ENCODE data around the gene OR7A5.

DNA sequence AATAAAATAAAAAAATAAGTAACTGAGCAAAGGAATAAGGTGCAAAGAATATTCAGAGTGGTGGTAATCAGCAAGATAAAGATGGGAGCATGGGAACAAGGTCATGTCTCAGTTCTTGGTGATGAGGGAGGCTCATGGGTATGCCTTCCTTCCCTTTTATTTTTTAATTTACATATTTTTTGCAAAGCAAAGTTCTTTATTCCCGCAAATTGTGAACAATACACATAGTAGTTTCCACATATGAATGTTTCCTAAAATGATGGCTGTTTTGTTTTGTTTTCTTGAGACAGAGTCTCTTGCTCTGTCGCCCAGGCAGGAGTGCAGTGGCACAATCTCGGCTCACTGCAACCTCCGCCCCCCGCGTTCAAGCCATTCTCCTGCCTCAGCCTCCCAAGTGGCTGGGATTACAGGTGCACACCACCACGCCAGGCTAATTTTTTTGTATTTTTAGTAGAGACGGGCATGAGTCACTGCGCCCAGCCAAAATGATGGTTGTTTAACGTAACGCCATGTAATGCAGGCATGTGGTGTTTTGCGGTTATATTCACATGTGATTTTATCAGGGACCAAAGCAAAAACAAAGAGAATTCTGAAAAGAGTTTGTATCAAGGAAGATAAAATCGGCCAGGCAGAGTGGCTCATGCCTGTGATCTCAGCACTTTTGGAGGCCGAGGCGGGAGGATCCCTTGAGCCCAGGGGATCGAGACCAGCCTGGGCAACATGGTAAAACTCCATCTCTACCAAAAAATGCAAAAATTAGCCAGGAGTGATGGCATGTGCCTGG, 52.2 kb downstream of the OR7A5 start:
- TF ChIP-seq, protein P1, sequence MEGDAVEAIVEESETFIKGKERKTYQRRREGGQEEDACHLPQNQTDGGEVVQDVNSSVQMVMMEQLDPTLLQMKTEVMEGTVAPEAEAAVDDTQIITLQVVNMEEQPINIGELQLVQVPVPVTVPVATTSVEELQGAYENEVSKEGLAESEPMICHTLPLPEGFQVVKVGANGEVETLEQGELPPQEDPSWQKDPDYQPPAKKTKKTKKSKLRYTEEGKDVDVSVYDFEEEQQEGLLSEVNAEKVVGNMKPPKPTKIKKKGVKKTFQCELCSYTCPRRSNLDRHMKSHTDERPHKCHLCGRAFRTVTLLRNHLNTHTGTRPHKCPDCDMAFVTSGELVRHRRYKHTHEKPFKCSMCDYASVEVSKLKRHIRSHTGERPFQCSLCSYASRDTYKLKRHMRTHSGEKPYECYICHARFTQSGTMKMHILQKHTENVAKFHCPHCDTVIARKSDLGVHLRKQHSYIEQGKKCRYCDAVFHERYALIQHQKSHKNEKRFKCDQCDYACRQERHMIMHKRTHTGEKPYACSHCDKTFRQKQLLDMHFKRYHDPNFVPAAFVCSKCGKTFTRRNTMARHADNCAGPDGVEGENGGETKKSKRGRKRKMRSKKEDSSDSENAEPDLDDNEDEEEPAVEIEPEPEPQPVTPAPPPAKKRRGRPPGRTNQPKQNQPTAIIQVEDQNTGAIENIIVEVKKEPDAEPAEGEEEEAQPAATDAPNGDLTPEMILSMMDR (IDR thresholded peaks at IDR 0.05) = no peak
- no peak for TF ChIP-seq ZFX (IDR thresholded peaks at IDR 0.05; ENCODE audit: borderline replicate concordance)

Measured in 22Rv1 (cell line).